Suprapubic skin (tissue), 4 donors: ENCODE results near the gene SERPINA12. TPM values are rescaled to one million over a fixed set of nuclear protein-coding genes. Genes with fewer than 3 reads are reported as not detected.

Source experiments
- DNase-seq, 2 donors: peaks; one replicate each; pipeline ENCODE4 v3.0.0-alpha.2; 2019; ENCODE audit warnings: low spot score in 2 of 2
- H3K27ac ChIP-seq: fragments of 200-600 bp; sonication (generic); one replicate; pipeline ENCODE4 v1.5.1; 2019
- H3K27me3 ChIP-seq: fragments of 200-600 bp; sonication (generic); one replicate; pipeline ENCODE4 v1.5.1; 2019
- H3K36me3 ChIP-seq: fragments of 200-600 bp; sonication (generic); one replicate; pipeline ENCODE4 v1.5.1; 2019
- H3K4me1 ChIP-seq: fragments of 200-600 bp; sonication (generic); one replicate; pipeline ENCODE4 v1.5.1; 2019
- H3K4me3 ChIP-seq: fragments of 200-600 bp; sonication (generic); one replicate; pipeline ENCODE4 v1.5.1; 2019; ENCODE audit warnings: mild to moderate bottlenecking
- H3K9me3 ChIP-seq: fragments of 200-600 bp; sonication (generic); one replicate; pipeline ENCODE4 v1.5.1; 2019
- CTCF ChIP-seq, 2 donors: fragments of 200-600 bp in 1 of 2; fragments of 450-650 bp in 1 of 2; sonication (generic) in 1 of 2; IDR thresholded peaks; one replicate each; pipeline ENCODE4 v1.5.1; 2016 to 2019; ENCODE audit warnings: antibody characterized with exemption in 2 of 2, mild to moderate bottlenecking in 1 of 2, moderate library complexity in 1 of 2
- EP300 ChIP-seq: sonication (generic); formaldehyde crosslinking; IDR thresholded peaks from one replicate; pipeline ENCODE4 v1.6.1; 2017; ENCODE audit warnings: antibody characterized with exemption
- POLR2A ChIP-seq, 2 donors: fragments of 450-650 bp; IDR thresholded peaks; one replicate each; pipeline ENCODE4 v1.6.1; 2017; ENCODE audit warnings: antibody characterized with exemption in 2 of 2, mild to moderate bottlenecking in 2 of 2, moderate library complexity in 2 of 2
- POLR2AphosphoS5 ChIP-seq, 3 donors: sonication (generic); formaldehyde crosslinking; IDR thresholded peaks; one replicate each; pipeline ENCODE4 v1.6.1; 2017; ENCODE audit warnings: antibody characterized with exemption in 3 of 3
- WGBS: methylation state at CpG from one replicate; pipeline ENCODE4 v1.1.5; 2018; 5-methylcytosine and 5-hydroxymethylcytosine counted together
- total RNA-seq, 4 donors: library from RNA; depleted of rRNA; stranded (reverse); fragments of >200 nt; gene quantifications; one replicate each; pipeline ENCODE4 v1.1.0, GENCODE V29; 2016

Gene SERPINA12
- total RNA-seq, 4 donors from 2014 or later, result 91.3 to 486 (median 265) TPM

- Histone ChIP-seq H3K27ac (no peak overlapping the region), H3K4me1 (no peaks in the 10 kb centered on the region), H3K27me3 (no peaks in the 10 kb centered on the region), H3K36me3 (no peaks in the 10 kb centered on the region), H3K9me3 (no peaks in the 10 kb centered on the region), H3K4me3 (no peak overlapping the region)
- WGBS, result 56% methylated on average over 2 of the region's 2 CpGs
- TF ChIP-seq POLR2AphosphoS5 (IDR thresholded peaks at IDR 0.05) (no peak), CTCF (IDR thresholded peaks at IDR 0.05) (no peak), EP300 (no peak), POLR2A (IDR thresholded peaks at IDR 0.05) (no peak)
- DNase-seq, result peak in 1 of 2 donors; percentile 5
Observed at GRCh38 chr14:94470311-94470710, 39.0 kb downstream of the SERPINA12 start.

- peak; percentile 24 to 34 for DNase-seq
- H3K9me3 ChIP-seq, result no peaks in the 10 kb centered on the region
- 86% methylated on average over 3 of the region's 3 CpGs for WGBS
- TF ChIP-seq POLR2A (IDR thresholded peaks at IDR 0.05) (no peak), CTCF (IDR thresholded peaks at IDR 0.05) (no peak)
- H3K27me3 ChIP-seq, result no peaks in the 10 kb centered on the region
- H3K36me3 ChIP-seq, result no peaks in the 10 kb centered on the region
- H3K27ac ChIP-seq, result no peak overlapping the region
- H3K4me3 ChIP-seq, result no peak overlapping the region
- no peaks in the 10 kb centered on the region for H3K4me1 ChIP-seq
Observed at GRCh38 chr14:94469261-94469660, 40.0 kb downstream of the SERPINA12 start.

GRCh38 chr14:94467728-94468520 lies 41.3 kb downstream of the SERPINA12 start:
- H3K9me3 ChIP-seq, result no peaks in the 10 kb centered on the region
- no peak overlapping the region for H3K4me3 ChIP-seq
- 92% methylated on average over 4 of the region's 4 CpGs for WGBS
- H3K4me1 ChIP-seq, result no peaks in the 10 kb centered on the region
- H3K36me3 ChIP-seq, result no peaks in the 10 kb centered on the region
- H3K27ac ChIP-seq, result no peak overlapping the region
- TF ChIP-seq CTCF (IDR thresholded peaks at IDR 0.05), result no peak
- no peaks in the 10 kb centered on the region for H3K27me3 ChIP-seq
- peak in 1 of 2 donors; percentile 9 for DNase-seq

GRCh38 chr14:94466706-94467370 lies 42.4 kb downstream of the SERPINA12 start:
- Histone ChIP-seq H3K27ac (no peak overlapping the region), H3K27me3 (no peaks in the 10 kb centered on the region), H3K4me3 (no peak overlapping the region), H3K36me3 (no peaks in the 10 kb centered on the region), H3K9me3 (no peaks in the 10 kb centered on the region), H3K4me1 (no peaks in the 10 kb centered on the region)
- DNase-seq, result peak; percentile 19 to 52
- TF ChIP-seq EP300, result no peak
- no peak for TF ChIP-seq CTCF (IDR thresholded peaks at IDR 0.05)
- no peak for TF ChIP-seq POLR2AphosphoS5 (IDR thresholded peaks at IDR 0.05)
- TF ChIP-seq POLR2A (IDR thresholded peaks at IDR 0.05), result no peak
- WGBS, result 82% methylated on average over 3 of the region's 3 CpGs

GRCh38 chr14:94465042-94465441 lies 44.2 kb downstream of the SERPINA12 start:
- whole genome bisulfite sequencing, result 89% methylated on average over 5 of the region's 5 CpGs
- Histone ChIP-seq H3K27me3 (no peaks in the 10 kb centered on the region), H3K27ac (no peak overlapping the region), H3K4me1 (no peaks in the 10 kb centered on the region), H3K4me3 (no peak overlapping the region), H3K9me3 (no peaks in the 10 kb centered on the region), H3K36me3 (no peaks in the 10 kb centered on the region)
- peak; percentile 7 to 28 for DNase-seq
- no peak for TF ChIP-seq POLR2A (IDR thresholded peaks at IDR 0.05)
